Natural killer cell (primary cell): Measurements from ENCODE around the gene GYS2. TPM values are rescaled to one million over a fixed set of nuclear protein-coding genes. Genes with fewer than 3 reads are reported as not detected.

Experiments used
- ATAC-seq, 3 donors: fragments of 150-1000 bp in 2 of 3; fragments of 200-7000 bp in 1 of 3; cut with Tn5 transposase; 1 replicate in 1 of 3; 2 replicates in 2 of 3; pipeline ENCODE4 v1.10.0; 2021; ENCODE audit warnings: mild to moderate bottlenecking in 2 of 3, moderate library complexity in 2 of 3
- DNase-seq, 2 donors: peaks; one replicate each; pipeline versions ENCODE4 v3.0.0 to v3.0.0-alpha.2; 2013 to 2021; ENCODE audit warnings: mixed read lengths in 1 of 2
- H3K27ac ChIP-seq: one replicate; pipeline ENCODE4 v1.5.1; 2013; ENCODE audit warnings: mild to moderate bottlenecking, low read length
- H3K27me3 ChIP-seq: one replicate; pipeline ENCODE4 v1.6.1; 2013; ENCODE audit warnings: low read length; ENCODE audit not compliant: control insufficient read depth, insufficient read depth
- H3K36me3 ChIP-seq: one replicate; pipeline ENCODE4 v1.6.1; 2013; ENCODE audit warnings: low read length; ENCODE audit not compliant: control insufficient read depth, insufficient read depth
- H3K4me1 ChIP-seq: one replicate; pipeline ENCODE4 v1.6.1; 2013; ENCODE audit warnings: low read length; ENCODE audit not compliant: control insufficient read depth, insufficient read depth
- H3K4me3 ChIP-seq: one replicate; pipeline ENCODE4 v1.5.1; 2013; ENCODE audit warnings: low read length
- H3K9me3 ChIP-seq: one replicate; pipeline ENCODE4 v1.6.1; 2013; ENCODE audit warnings: low read length; ENCODE audit not compliant: control insufficient read depth, insufficient read depth
- H3K27ac Mint-ChIP-seq, 2 donors: one replicate each; pipeline ENCODE4 v1.8.0; 2022; ENCODE audit warnings: mild to moderate bottlenecking in 2 of 2, mixed read lengths in 2 of 2, moderate library complexity in 1 of 2
- H3K27me3 Mint-ChIP-seq, 2 donors: one replicate each; pipeline ENCODE4 v1.8.0; 2022; ENCODE audit warnings: low read depth in 2 of 2, mixed read lengths in 2 of 2
- H3K36me3 Mint-ChIP-seq: one replicate; pipeline ENCODE4 v1.8.0; 2022; ENCODE audit warnings: mixed read lengths
- H3K4me1 Mint-ChIP-seq, 2 donors: one replicate each; pipeline ENCODE4 v1.8.0; 2022; ENCODE audit warnings: mixed read lengths in 2 of 2
- H3K4me3 Mint-ChIP-seq: one replicate; pipeline ENCODE4 v1.8.0; 2022; ENCODE audit warnings: mild to moderate bottlenecking, moderate library complexity, mixed read lengths
- H3K9me3 Mint-ChIP-seq, 2 donors: one replicate each; pipeline ENCODE4 v1.8.0; 2022; ENCODE audit warnings: mixed read lengths in 2 of 2
- CTCF ChIP-seq: fragments of 200-600 bp; IDR thresholded peaks from one replicate; pipeline ENCODE4 v1.8.0; 2022; ENCODE audit warnings: antibody characterized with exemption
- WGBS: methylation state at CpG from one replicate; pipeline ENCODE4 v1.1.7; 2013; ENCODE audit warnings: missing lambda C conversion rate; ENCODE audit not compliant: insufficient coverage; 5-methylcytosine and 5-hydroxymethylcytosine counted together
- intact Hi-C: fragments of 100-400 bp; cut with micrococcal nuclease; formaldehyde crosslinking; loops from one replicate; pipeline ENCODE4 v1.14.2; 2022
- total RNA-seq, 4 donors: library from RNA; stranded (reverse); fragments of 120-200 nt in 1 of 4; gene quantifications; one replicate each; pipeline versions ENCODE4 v1.2.3 to v1.2.4, GENCODE V29; 2013 to 2022

GYS2 gene
- total RNA-seq, 3 donors from 2014 or later (not counting 1 experiment from before 2014, with no cell fraction given), result not detected

GRCh38 chr12:21505888-21506287, 98.8 kb downstream of the GYS2 start:
- H3K27ac ChIP-seq, result no peak overlapping the region
- 30% methylated on average over 1 of the region's 2 CpGs for WGBS
- intact Hi-C loops, result no loop called here
- H3K27me3 ChIP-seq, result no peaks in the 10 kb centered on the region
- DNase-seq (no peak), ATAC-seq (no peak)
- peaks cover 32 to 45% of the 10 kb centered on the region in 2 donors for H3K4me1 Mint-ChIP-seq
- no peak overlapping the region for H3K27ac Mint-ChIP-seq
- H3K9me3 ChIP-seq, result no peaks in the 10 kb centered on the region
- peaks cover 17% of the 10 kb centered on the region for H3K36me3 ChIP-seq
- no peaks in the 10 kb centered on the region for H3K9me3 Mint-ChIP-seq
- TF ChIP-seq CTCF, result no peak
- H3K4me1 ChIP-seq, result peaks cover 13% of the 10 kb centered on the region
- H3K4me3 Mint-ChIP-seq, result no peak overlapping the region
- no peaks in the 10 kb centered on the region for H3K27me3 Mint-ChIP-seq
- no peak overlapping the region for H3K4me3 ChIP-seq
- peaks cover 10% of the 10 kb centered on the region for H3K36me3 Mint-ChIP-seq

- Histone ChIP-seq H3K27ac (no peak overlapping the region), H3K9me3 (no peaks in the 10 kb centered on the region), H3K27me3 (no peaks in the 10 kb centered on the region), H3K36me3 (peaks cover 11% of the 10 kb centered on the region), H3K4me3 (no peak overlapping the region), H3K4me1 (peaks cover 17% of the 10 kb centered on the region)
- Mint-ChIP-seq H3K36me3 (peaks cover 1% of the 10 kb centered on the region), H3K27ac (no peak overlapping the region), H3K4me3 (no peak overlapping the region), H3K9me3 (no peaks in the 10 kb centered on the region), H3K27me3 (no peaks in the 10 kb centered on the region), H3K4me1 (peaks cover 38 to 42% of the 10 kb centered on the region in 2 donors)
- DNase-seq (no peak), ATAC-seq (no peak)
- TF ChIP-seq CTCF, result no peak
- intact Hi-C loops, result no loop called here
- WGBS, result no CpG with 5 or more reads among the region's 1 CpG
Observed at GRCh38 chr12:21502872-21503271, 101.8 kb downstream of the GYS2 start.

GRCh38 chr12:21502164-21502496, 102.5 kb downstream of the GYS2 start:
- DNase-seq (peak in 1 of 2 donors; percentile 55), ATAC-seq (peak; percentile 3 to 14 (median 8))
- peak overlapping the region; percentile 92 for H3K4me3 ChIP-seq
- no peaks in the 10 kb centered on the region for H3K27me3 ChIP-seq
- intact Hi-C loops, result no loop called here
- H3K36me3 Mint-ChIP-seq, result no peaks in the 10 kb centered on the region
- H3K27me3 Mint-ChIP-seq, result no peaks in the 10 kb centered on the region
- peaks cover 38 to 42% of the 10 kb centered on the region in 2 donors for H3K4me1 Mint-ChIP-seq
- peaks cover 16% of the 10 kb centered on the region for H3K36me3 ChIP-seq
- no peak overlapping the region for H3K27ac Mint-ChIP-seq
- H3K4me3 Mint-ChIP-seq, result no peak overlapping the region
- no peak for TF ChIP-seq CTCF
- H3K9me3 ChIP-seq, result no peaks in the 10 kb centered on the region
- under 1% methylated on average over 14 of the region's 14 CpGs for WGBS
- peaks cover 17% of the 10 kb centered on the region for H3K4me1 ChIP-seq
- no peaks in the 10 kb centered on the region for H3K9me3 Mint-ChIP-seq
- peak overlapping the region; percentile 78 for H3K27ac ChIP-seq
